ENCODE measurements around the gene RERE. TPM values are rescaled to one million over a fixed set of nuclear protein-coding genes. Genes with fewer than 3 reads are reported as not detected.

The RERE gene
- total RNA-seq, 4 donors from 2014 or later, result 51.2 to 1,226 (median 253) TPM

GRCh38 chr1:8361198-8361849, 456.1 kb downstream of the RERE start:
- H3K27ac ChIP-seq, result peak overlapping the region in 1 of 2 donors; percentile 60
- no peak overlapping the region for H3K4me3 ChIP-seq
- intact Hi-C loops (cut with DNase I; ENCODE audit: low total_unique reads), result no loop called here
- peak; percentile 13 to 16 for DNase-seq
- peaks cover 0 to 14% of the 10 kb centered on the region in 2 donors for H3K4me1 ChIP-seq
- TF ChIP-seq POLR2A (IDR thresholded peaks at IDR 0.05), result no peak
- no peak for TF ChIP-seq CTCF (IDR thresholded peaks at IDR 0.05)
- no peaks in the 10 kb centered on the region for H3K36me3 ChIP-seq
- H3K27me3 ChIP-seq, result no peaks in the 10 kb centered on the region
- no peaks in the 10 kb centered on the region for H3K9me3 ChIP-seq

DNA sequence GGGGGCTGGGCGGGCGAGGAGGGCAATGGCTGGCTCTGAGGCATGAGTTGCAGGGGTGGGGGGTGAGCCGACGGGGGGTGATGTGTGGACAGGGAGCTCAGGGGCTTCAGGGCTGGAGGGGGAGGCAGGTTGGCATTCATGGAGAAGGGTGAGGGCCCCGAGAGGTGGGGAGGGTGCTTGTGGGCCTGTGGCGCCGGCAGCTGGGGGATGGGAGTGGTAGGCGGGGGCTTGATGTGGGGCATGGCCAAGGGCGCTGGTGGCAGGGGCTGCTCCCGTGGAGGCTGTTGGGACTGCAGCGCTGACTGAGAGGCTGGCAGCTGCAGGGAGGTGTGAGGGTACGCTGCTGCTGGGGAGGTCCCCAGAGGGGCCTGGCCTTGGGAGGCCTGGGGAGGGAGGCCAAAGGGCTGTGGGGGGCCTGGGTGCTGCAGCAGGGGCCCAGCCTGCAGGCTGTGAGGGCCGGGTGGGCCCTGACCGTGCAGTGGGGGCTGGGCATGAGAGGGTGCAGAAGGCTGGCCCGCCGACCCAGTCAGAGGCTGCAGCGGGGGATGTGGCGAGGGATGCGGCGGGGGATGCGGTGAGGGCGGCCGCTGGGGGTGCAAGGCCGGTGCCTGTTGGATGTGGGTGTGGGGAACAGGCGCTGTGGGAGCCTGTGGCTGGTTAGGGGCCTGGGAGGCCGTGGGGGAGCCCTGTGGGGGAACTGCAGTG, 456.8 kb downstream of the RERE start:
- Histone ChIP-seq H3K36me3 (no peaks in the 10 kb centered on the region), H3K4me3 (no peak overlapping the region), H3K27me3 (no peaks in the 10 kb centered on the region), H3K4me1 (peaks cover 0 to 14% of the 10 kb centered on the region in 2 donors), H3K27ac (peak overlapping the region in 1 of 2 donors; percentile 60), H3K9me3 (no peaks in the 10 kb centered on the region)
- TF ChIP-seq POLR2A (IDR thresholded peaks at IDR 0.05), result no peak
- no peak for TF ChIP-seq CTCF (IDR thresholded peaks at IDR 0.05)
- peak; percentile 16 to 31 for DNase-seq
- intact Hi-C loops (cut with DNase I; ENCODE audit: low total_unique reads), result no loop called here

- Histone ChIP-seq H3K27ac (peak overlapping the region; percentile 7 to 60), H3K36me3 (no peaks in the 10 kb centered on the region), H3K9me3 (no peaks in the 10 kb centered on the region), H3K4me1 (peaks cover 0 to 11% of the 10 kb centered on the region in 2 donors), H3K27me3 (no peaks in the 10 kb centered on the region), H3K4me3 (no peak overlapping the region)
- DNase-seq, result no peak
- TF ChIP-seq CTCF (IDR thresholded peaks at IDR 0.05) (no peak), POLR2A (IDR thresholded peaks at IDR 0.05) (no peak)
- intact Hi-C loops (cut with DNase I; ENCODE audit: low total_unique reads), result no loop called here
Measured at GRCh38 chr1:8359617-8360481, 457.6 kb downstream of the RERE start.

DNA sequence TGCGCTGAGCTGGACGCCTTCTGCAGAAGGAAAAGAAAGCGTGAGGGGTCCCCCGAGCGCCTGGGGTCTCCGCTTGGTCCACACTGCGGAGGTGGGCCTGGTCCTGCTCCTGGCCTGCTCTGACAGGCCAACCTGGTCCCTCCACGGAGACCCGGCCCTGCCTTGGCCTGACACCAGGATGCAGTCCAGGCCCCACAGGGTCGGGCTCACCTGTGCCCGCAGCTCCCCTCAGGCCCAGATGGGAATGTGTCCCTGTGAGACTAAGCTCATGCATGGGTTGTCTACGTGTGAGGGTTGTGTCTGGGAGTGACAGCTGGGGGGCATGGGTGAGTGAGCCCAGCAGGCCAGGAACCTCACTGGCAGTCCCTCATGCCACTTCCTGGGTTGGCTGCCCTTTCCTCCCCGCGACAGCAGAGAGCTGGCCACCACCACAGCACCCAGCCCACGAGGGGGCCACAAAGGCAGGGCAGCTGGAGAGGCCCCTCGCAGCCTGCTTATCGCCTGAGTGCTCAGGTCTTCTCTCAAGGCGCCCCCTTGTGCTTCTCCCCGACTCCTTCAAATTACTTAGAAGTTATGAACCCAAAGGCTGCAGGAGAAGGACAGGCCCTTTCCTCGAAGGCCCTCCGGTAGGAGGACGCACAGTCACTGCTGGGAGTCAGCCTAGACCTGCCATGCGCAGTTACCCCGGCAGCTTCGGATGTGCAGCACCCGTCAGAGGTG, 458.4 kb downstream of the RERE start:
- peak in 1 of 2 donors; percentile 13 for DNase-seq
- Histone ChIP-seq H3K4me3 (no peak overlapping the region), H3K27ac (peak overlapping the region in 1 of 2 donors; percentile 56), H3K9me3 (no peaks in the 10 kb centered on the region), H3K36me3 (no peaks in the 10 kb centered on the region), H3K27me3 (no peaks in the 10 kb centered on the region), H3K4me1 (peaks cover 0 to 3% of the 10 kb centered on the region in 2 donors)
- intact Hi-C loops (cut with DNase I; ENCODE audit: low total_unique reads), result no loop called here
- TF ChIP-seq POLR2A (IDR thresholded peaks at IDR 0.05) (no peak), CTCF (IDR thresholded peaks at IDR 0.05) (no peak)

Data from uterus (tissue), 4 donors.